GM18517 (cell line): ENCODE data around the gene IFNG-AS1.
A peak's percentile ranks its signal among the peaks of the same experiment; 100 is the strongest.

ENCODE experiments used
- ATAC-seq: cut with Tn5 transposase; IDR thresholded peaks from one replicate; pipeline ENCODE4 v1.9.1; 2021; ENCODE audit warnings: mild to moderate bottlenecking, moderate library complexity; ENCODE audit not compliant: unreplicated experiment

IFNG-AS1 gene

GRCh38 chr12:67989184-67989920 lies at the start of gene IFNG-AS1:
IFNG-AS1 (plus strand) TSS chr12:67989447.
- peak; percentile 35 for ATAC-seq

GRCh38 chr12:67939611-67940010 lies 49.6 kb upstream of the IFNG-AS1 start:
- ATAC-seq: no peak

- ATAC-seq: no peak
Measured at GRCh38 chr12:67940780-67941243, 48.4 kb upstream of the IFNG-AS1 start.

GRCh38 chr12:67942724-67943123 lies 46.5 kb upstream of the IFNG-AS1 start:
- ATAC-seq: no peak

- ATAC-seq: peak; percentile 88
Measured at GRCh38 chr12:67943141-67943892, 45.9 kb upstream of the IFNG-AS1 start.

- ATAC-seq: no peak
Measured at GRCh38 chr12:67944093-67944492, 45.2 kb upstream of the IFNG-AS1 start.

- peak; percentile 87 for ATAC-seq
Measured at GRCh38 chr12:67952787-67953186, 36.5 kb upstream of the IFNG-AS1 start.

- no peak for ATAC-seq
Measured at GRCh38 chr12:67957383-67957782, 31.9 kb upstream of the IFNG-AS1 start.

GRCh38 chr12:67958187-67958586 lies 31.1 kb upstream of the IFNG-AS1 start:
- ATAC-seq: no peak

GRCh38 chr12:67964456-67964855 lies 24.8 kb upstream of the IFNG-AS1 start:
- ATAC-seq: no peak

GRCh38 chr12:67966560-67966959 lies 22.7 kb upstream of the IFNG-AS1 start:
- peak; percentile 73 for ATAC-seq

GRCh38 chr12:67968321-67968720 lies 20.9 kb upstream of the IFNG-AS1 start:
- ATAC-seq: no peak

GRCh38 chr12:67968725-67969124 lies 20.5 kb upstream of the IFNG-AS1 start:
- no peak for ATAC-seq

GRCh38 chr12:67969134-67969802 lies 20.0 kb upstream of the IFNG-AS1 start:
- no peak for ATAC-seq

GRCh38 chr12:67977668-67978067 lies 11.6 kb upstream of the IFNG-AS1 start:
- ATAC-seq: no peak

- no peak for ATAC-seq
Measured at GRCh38 chr12:67980391-67980790, 8.9 kb upstream of the IFNG-AS1 start.

- no peak for ATAC-seq
Measured at GRCh38 chr12:67981287-67982162, 7.7 kb upstream of the IFNG-AS1 start.

GRCh38 chr12:67982164-67982563 lies 7.1 kb upstream of the IFNG-AS1 start:
- no peak for ATAC-seq

GRCh38 chr12:67986632-67987031 lies 2.6 kb upstream of the IFNG-AS1 start:
- ATAC-seq: no peak

- peak; percentile 71 for ATAC-seq
Measured at GRCh38 chr12:67988601-67989021, 636 bp upstream of the IFNG-AS1 start.

GRCh38 chr12:67991158-67991557 lies 1.9 kb downstream of the IFNG-AS1 start:
- peak; percentile 84 for ATAC-seq
